GM21526 (cell line): ENCODE data around the gene PIP4K2A.
A peak's percentile ranks its signal among the peaks of the same experiment; 100 is the strongest.
"Not testable (repeated sequence)": the region's sequence is repeated elsewhere in the genome, so short reads cannot be mapped to it uniquely, and the experiment has no call there.

Source experiments
- ATAC-seq: cut with Tn5 transposase; IDR thresholded peaks from one replicate; pipeline ENCODE4 v1.9.1; 2021; ENCODE audit warnings: moderate library complexity; ENCODE audit not compliant: unreplicated experiment, low FRiP score

PIP4K2A gene

DNA sequence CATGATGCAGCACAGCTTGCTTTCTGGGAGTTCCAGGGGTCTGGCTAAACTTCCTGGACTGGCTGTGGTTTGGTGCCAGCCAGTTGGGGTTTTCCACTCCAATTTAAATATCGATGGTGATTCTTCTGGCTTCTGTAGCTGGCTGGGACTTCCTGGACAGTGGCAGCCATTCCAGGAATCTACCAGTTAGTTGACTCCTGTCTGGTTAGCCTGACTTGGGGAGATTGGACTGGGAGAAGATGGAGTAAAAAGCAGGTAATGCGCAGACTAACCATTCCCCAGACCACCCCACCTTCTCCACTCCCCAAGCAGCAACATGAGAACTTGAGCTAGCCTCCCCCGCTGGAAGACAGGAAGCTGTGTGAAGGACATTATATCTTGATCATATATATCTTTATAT lies 6.3 kb upstream of the PIP4K2A start:
- ATAC-seq, result no peak

DNA sequence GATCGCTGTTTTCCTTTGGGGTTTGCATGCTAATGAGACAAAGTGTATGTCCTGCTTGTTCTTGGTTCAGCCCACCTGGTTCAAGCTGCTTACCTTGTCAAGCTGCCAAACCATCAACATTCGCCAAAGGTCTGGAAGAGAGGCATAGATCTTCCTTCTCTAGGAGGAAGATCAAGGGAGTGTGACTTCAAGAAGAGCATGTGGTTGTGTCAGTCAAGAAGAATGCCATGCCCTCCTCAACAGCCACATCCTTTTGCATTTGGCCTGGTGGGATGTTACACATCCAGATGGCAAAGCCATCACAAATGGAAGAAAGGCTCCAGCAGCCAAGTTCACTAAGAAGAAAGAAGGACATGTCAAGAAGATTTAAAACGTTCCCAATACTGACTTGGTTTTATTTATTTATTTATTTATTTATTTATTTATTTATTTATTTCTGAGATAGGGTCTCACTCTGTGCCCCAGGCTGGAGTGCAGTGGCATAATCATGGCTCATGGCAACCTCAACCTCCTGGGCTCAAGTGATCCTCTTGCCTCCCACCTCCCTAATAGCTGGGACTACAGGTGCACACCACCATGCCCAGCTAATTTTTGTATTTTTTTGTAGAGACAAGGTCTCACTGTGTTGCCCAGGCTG lies 5.1 kb upstream of the PIP4K2A start:
- no peak for ATAC-seq

DNA sequence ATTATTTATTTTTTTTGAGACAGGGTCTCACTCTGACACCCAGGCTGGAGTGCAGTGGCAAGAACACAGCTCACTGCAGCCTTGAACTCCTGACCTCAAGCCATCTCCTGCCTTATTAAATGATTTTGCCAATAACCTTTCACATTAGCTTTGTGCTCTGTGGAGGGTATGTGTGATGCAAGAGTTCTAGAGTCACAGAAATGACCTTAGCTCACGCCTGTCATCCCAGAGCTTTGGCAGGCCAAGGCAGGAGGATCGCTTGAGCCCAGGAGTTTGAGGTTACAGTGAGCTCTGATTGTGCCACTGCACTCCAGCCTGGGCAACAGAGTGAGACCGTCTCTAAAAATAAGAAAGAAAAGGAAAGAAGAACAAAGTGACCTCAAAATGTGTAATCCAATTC lies 4.3 kb upstream of the PIP4K2A start:
- not testable (repeated sequence) for ATAC-seq

DNA sequence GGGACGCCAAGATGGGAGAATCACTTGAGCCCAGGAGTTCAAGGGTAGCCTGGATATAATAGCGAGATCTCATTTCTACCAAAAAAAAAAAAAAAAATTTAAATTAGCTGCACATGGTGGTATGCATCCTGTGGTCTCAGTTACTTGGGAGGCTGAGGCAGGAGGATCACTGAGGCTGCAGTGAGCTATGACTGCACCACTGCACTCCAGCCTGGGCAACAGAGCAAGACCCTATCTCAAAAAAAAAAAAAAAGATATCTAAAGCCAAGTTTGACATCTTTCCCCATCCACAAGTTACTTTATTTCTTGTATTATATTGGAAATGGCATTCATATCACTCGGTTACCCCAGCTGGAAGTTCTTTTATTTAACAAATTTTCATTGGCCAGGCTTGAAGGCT lies 3.4 kb upstream of the PIP4K2A start:
- no peak for ATAC-seq

DNA sequence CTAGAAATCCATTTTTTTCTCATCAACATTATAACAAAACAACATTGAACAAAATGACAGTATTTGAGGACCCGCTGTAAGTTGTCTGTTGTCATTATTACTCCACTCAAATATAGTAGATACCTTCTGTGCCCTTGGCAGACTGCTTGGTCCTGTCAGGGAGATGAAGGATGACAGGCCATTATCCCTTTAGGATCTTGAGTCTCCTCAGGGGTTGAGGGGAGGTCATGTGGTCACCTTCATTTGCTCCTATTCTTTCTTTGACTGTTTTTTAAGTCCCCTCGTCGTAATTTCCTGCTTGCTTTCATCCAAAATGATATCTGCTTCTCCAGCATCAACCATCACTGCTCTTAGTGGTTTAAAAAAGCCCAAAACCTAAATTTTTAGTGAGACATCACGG lies 2.6 kb upstream of the PIP4K2A start:
- ATAC-seq, result no peak

DNA sequence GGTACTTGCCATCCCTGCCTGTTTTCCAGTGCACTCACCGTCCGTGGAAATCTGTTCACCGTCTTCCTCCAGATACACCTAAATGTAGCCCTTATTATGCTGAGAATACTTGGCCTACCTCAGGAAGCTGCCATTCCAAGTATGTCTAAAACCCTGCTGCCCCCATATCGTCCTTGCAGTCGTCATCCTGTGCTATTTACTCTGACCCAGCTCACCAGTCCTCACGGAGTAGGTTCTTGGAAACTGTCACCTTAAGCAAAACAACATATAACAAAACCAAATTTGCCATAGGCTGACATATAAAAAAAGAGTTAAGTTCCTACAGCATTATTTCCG lies 880 bp upstream of the PIP4K2A start:
- ATAC-seq, result no peak

DNA sequence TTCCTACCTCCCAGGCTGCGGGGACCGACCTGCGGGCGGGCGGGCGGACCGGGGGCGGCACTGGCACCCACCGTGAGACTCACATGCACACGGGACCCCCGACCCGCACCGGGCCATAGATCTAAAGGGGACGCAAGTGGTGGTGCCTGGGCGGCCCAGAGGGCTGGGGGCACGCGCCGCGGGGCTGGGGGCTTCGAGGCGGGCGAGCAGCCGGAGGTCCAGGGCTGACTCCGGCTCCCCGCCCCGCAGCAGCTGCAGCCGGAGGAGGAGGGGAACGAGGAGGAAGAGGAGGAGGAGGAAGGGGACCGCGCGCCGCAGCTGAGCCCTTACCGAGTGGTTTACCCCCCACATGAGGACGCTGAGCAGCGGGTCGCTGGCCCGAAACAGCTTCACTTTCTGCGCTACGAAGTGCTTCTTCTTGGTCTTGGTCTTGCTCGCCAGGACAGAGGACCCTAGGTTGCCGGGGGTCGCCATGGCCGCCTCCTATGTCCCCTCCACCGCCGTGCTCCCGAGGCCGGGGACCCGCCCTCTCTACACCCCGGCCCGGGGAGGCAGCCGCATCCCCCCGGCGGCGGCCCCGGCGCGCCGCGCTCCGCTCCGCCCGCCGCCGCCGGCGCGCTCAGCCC lies 412 bp downstream of the PIP4K2A start:
- peak; percentile 29 for ATAC-seq

DNA sequence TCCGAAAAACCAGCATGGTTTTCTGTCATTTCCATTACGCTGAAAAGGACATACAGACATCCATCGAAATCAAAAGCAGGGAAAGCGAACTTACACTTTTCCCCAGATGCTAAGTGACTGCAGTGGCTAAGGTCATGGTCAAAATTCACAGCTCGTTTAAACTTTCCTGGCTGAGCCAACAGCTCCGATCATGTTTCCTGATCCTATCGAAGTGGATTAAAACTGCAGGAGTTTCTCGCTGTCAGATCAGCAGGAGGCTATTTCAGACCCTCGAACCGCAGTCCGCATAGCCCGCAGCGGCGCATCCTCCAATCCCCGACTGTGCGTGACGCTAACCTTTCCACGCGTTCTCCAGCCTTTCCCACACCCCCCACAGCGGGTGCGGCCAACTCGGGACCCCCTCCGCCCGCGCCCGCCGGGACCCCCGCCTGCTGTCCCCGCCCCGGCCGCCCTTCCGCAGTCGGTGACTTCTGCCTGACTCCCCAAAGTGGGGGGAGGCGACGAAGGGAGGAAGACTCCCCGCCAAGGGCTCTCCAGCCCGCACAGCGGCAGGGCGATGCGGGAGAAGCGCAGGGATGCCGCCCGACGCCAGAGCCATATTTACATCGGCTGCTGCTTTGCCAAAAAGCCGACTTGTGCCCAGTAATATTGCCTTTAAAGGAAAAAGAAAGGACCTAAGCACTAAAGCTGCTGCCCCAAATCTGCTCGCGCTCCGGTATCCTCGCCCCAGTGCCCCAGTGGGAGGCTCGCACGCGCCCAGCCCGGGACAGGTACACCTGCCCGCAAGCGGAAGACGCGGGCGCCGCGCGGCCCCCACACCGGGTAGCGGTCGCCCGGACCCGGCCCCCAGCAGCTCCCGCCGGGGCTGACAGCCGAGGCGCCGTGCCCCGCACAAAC lies 1.2 kb downstream of the PIP4K2A start:
- peak; percentile 23 for ATAC-seq

DNA sequence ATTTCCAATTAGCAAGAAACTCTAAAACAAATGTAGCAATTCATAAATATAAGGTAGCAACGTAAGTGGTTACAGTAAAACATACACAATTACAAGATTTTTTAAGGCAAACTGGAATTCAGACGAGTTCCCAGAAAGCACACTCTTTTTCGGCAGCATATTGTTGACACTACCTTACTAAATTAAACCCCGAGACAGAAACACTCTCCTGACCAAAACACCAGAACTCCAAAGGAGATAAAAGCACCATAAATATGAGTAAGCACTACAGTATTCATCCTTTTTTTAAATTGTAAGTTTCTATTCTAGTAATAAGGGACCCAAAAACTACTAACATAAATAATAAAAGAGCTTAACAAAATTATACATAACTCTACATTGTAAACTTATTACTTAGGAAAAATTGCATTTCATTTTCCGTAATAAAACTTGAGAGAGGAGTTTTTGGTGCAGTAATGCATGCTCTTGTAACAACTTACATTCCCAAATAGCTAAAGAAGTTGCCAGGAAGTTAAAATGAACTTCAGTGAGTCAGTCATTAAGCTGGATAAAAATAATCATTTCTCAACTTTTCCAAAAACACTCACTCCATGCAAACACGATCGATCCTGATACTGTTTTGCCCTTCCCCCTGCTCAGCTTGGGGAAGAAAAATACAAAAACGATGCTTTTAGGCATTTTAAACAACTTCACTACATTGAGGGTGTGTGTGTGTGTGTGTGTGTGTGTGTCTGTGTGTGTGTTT lies 2.0 kb downstream of the PIP4K2A start:
- ATAC-seq, result no peak

DNA sequence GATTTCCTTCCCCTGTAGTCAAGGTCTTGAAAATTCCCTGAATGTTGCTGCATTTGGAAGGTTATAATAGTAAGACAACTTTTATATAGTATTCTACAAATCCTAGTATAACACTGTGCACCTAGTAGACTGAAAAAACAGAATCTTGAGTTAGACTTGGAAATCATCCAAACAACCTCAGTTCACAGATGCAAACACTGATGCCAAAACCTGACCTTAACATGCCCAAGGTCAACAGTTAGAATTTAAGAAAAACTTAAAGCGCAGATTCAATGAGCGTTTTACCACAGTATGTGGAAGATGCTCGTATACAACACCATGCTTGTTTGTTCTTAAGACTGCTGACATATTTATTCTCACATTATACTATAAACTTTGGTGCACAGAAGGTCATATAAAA lies 3.0 kb downstream of the PIP4K2A start:
- no peak for ATAC-seq

DNA sequence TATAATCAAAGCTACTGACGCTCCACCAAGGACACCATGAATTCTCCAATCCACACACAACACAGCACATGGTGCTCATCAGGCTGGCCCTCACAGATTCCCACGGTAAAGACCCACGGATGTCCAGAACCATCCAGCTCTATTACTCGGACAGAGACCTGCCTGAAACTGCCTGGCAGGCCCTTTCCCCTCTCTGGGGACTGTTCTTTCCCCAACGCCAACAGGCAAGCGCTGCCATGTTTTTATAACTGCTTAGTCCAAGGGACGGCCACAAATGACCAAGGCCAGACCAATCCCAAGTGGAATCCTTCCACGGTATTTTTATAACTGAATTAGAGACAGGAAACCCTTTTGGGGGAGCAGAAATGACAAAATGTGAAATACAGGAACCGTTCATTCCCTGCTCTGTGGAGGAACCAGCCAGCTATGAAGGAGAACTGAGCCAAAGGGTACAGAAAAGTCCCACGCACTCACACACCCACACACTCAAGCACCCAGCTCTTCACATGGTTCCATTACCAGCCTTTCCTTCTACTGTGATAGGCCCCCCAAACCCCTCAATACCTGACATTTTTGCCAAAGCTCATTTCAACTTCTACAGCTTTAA lies 4.1 kb downstream of the PIP4K2A start:
- no peak for ATAC-seq

DNA sequence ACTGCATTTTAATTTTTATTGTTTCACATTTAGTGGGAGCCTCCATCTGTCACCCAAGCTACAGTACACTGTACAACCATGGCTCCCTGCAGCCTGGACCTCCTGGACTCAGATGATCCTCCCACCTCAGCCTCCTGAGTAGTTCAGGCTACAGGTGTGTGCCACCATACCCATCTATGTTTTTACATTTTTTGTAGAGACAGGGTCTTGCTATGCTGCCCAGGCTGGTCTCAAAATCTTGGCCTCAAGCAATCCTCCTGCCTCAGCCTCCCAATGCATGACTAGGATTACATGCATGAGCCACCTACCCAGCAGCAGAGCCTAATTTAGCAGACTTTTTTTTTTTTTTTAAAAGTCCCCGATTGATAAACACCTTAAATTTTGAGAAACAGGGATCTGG lies 5.6 kb downstream of the PIP4K2A start:
- ATAC-seq, result no peak

DNA sequence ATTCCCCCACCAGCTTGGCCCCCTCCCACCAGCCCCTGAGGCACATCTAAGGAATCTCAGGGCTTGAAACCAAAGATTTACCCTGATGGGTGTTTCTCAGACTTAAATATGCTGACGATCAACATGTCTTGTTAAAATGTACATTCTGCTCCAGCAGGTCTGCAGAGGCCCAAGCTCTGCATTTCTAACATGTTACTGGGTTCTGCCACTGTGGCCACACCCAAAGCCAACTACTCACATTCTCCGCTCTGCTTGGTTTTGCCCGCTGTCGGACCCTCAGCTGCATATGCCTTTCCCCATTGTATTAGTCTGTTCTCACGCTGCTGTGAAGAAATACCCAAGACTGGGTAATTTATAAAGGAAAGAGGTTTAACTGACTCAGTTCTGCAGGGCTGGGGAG lies 8.9 kb downstream of the PIP4K2A start:
- ATAC-seq, result no peak

DNA sequence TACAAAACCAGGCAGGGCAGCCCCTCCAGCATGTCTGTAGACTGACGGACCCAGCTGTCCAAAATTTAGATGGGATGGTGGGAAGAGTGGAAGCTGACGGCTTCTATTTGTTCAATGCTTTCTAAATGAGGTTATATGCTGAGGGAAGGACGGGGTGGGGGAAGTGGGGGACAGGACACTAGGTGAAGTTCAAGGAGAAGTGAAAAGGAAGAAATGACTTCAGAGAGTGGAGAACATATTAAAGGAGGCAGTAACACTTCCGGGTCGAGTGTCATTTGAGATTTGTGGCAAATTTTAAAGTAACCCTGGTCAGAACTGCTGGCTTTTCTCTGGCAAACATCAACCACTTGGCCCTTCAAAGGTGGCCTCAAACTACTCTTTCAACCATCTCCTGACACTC lies 9.4 kb downstream of the PIP4K2A start:
- ATAC-seq, result no peak

DNA sequence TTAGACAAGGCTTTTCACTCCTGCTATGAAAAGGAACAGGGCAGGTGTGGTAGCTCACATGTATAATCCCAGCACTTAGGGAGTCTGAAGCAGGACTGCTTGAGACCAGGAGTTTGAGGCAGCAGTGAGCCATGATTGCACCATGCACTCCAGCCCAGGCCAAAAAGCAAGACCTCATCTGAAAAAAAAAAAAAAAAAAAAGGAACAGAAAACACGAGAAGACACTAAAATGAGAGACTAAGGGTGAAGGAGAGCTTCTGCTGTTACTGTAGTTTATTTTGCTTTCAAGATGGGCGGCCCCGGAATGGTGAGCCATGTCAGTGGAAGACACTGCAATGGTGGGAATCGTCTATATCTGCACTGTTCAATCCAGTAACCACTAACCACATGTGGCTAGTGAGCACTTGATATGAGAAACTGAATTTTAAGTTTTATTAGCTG lies 9.9 kb downstream of the PIP4K2A start:
- no peak for ATAC-seq

DNA sequence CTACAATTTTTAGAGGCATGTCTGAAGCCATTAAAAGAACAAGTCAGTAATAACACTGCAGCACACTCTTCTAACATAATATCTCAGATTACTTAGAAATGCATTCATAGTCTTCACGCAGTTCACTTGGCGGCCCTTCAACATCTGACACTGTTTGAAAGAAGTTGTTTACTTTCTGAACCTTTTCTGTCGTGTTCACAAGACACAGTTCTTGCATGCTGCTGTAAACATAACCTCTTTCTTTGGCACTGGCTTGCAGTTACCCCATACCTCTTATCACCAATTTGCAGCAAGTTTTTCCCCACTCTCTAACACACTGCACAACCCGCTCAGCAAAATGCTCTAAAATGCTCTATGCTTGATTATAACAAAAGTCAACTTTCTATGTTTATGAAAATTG lies 12.0 kb downstream of the PIP4K2A start:
- ATAC-seq, result no peak

DNA sequence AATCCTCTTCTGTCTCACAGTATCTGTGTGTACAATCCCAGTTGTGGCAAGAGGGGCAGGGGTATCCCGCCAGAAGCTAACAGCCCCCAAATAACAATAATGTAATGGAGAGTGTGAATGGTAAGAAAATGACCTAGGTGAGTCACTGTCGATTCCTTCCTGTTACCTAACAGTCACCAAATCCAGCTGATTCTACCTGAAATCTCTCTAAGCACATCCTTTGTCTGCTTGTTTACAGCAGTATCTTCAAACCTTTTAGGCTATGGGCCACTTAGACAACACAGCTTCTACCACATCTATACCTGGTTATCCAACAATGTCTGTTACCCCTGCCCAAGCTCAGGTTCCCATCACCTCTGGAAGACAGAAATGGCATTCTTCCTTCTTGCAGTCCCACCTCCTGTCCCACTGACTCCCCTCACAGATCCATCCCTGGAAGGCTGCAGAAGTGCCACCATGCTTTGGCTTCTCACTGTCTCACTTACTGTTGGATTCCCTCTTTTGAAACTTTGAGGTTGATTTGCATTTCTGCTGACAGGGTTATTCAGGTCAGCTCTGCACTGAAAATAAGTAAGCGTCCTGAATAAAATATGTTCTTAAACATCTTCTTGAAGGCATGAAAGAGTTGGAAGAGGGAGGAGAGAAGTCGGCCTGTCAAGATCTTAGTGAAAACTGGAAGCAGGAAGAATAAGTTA lies 13.1 kb downstream of the PIP4K2A start:
- ATAC-seq, result no peak

DNA sequence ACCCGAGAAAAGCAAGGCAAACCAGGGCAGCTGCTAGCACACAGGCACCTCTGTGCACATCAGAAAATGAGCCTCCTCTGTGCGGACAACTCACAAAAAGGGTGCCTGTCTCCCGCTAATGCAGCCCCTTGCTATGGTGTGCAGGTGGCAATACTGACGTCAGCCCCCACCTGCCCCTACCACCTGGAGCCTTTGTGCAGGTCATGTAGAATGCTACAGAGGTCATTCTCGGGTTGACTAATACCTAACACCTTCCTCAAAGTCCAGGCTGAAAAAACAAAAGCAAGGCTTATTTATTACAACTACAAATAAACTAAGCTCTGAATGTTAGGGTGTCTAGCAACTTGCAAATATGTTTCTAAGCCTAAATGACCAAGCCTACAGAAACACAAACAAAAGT lies 13.9 kb downstream of the PIP4K2A start:
- ATAC-seq, result peak; percentile 49

DNA sequence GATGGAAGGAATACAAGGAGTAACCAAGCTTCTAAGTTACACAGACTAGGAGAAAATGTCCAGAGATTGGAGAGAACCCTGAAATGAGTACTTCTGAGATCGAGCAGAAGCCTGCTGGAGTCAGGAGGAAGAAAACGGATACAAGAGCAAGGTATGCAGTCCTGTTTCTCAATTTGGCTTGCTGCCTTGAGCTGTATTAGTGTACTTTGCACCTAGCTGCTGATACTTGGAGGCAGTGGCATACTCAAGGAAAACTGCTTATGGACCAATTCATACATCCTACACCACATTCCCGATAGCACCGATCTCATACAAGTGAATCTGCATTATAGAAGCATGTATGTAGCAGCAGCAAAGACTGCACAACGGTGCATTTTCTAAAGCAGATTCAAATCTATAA lies 14.4 kb downstream of the PIP4K2A start:
- no peak for ATAC-seq

DNA sequence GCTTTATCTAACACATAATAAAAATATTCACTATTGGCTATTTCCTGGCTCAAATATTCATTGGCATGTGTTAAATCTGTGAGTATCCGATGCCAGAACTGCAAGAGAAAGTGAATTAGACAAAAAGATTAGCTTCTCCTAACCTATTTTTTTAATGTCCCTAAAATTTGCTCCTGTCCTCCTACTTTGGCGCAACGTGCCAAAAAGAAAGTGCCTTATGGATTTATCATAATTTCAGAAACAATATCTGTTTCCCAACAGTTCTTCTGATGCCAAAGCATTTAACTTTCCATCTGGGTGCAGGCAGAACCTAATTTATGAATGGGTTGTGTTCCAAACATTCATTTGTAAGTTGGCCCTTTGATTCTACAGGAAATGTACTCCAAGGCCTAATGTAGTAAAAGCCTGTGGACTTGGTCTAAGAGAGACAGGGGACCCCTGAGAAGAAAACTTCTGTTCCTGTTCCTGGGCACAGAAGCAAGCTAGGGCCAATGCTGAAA lies 15.4 kb downstream of the PIP4K2A start:
- no peak for ATAC-seq
